Measurements from ENCODE around the gene RABGEF1. TPM values are rescaled to one million over a fixed set of nuclear protein-coding genes. Genes with fewer than 3 reads are reported as not detected.
A peak's percentile ranks its signal among the peaks of the same experiment; 100 is the strongest.

Gene RABGEF1
- total RNA-seq, 1 donor from 2014 or later = 36.5 TPM

DNA sequence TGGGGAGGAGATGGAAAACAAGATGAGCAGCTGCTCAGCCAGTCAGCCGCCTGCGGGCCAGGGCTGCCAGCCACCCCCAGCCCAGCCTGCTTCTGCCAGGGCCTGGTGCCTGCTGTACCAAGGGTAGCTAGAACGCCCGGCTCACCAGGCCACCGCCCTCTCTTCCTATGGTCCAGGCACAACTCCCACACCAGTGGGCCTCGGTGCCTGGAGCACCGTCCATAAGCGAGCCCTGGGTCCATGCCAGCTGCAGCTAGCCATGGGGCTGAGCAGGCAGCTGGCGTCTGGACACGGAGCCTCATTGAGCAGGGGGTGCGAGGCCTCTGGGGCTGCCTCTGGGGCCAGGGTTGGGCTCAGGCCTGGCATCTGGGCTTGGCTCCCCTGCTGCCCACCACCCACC is 8.5 kb upstream of the RABGEF1 start:
- no peaks in the 10 kb centered on the region for H3K27me3 ChIP-seq
- peaks cover 30% of the 10 kb centered on the region for H3K36me3 Mint-ChIP-seq
- no peaks in the 10 kb centered on the region for H3K4me1 ChIP-seq
- no peak overlapping the region for H3K27ac ChIP-seq
- no peaks in the 10 kb centered on the region for H3K79me2 ChIP-seq (ENCODE audit: low read depth)
- H3K9me3 Mint-ChIP-seq = peaks cover 17% of the 10 kb centered on the region
- peaks cover 3% of the 10 kb centered on the region for H3K9me3 ChIP-seq (ENCODE audit: low read depth)
- no peaks in the 10 kb centered on the region for H4K20me1 ChIP-seq (ENCODE audit: low read depth)
- peaks cover 13% of the 10 kb centered on the region for H3K27me3 Mint-ChIP-seq (ENCODE audit: insufficient read depth, low read depth)
- no peak overlapping the region for H3K9ac ChIP-seq
- no peak for TF ChIP-seq EZH2 (IDR thresholded peaks at IDR 0.05)
- H3K27ac Mint-ChIP-seq = no peak overlapping the region
- no peak overlapping the region for H3K4me3 Mint-ChIP-seq
- no peak overlapping the region for H3K4me3 ChIP-seq
- H3K36me3 ChIP-seq = no peaks in the 10 kb centered on the region
- H3K4me1 Mint-ChIP-seq = no peaks in the 10 kb centered on the region
- H2AFZ ChIP-seq (replicated peaks) = no peak overlapping the region
- no peak overlapping the region for H3K4me2 ChIP-seq
- no peaks in the 10 kb centered on the region for H3F3A ChIP-seq (ENCODE audit: low read depth)
- no peak for DNase-seq (ENCODE audit: low spot score)

DNA sequence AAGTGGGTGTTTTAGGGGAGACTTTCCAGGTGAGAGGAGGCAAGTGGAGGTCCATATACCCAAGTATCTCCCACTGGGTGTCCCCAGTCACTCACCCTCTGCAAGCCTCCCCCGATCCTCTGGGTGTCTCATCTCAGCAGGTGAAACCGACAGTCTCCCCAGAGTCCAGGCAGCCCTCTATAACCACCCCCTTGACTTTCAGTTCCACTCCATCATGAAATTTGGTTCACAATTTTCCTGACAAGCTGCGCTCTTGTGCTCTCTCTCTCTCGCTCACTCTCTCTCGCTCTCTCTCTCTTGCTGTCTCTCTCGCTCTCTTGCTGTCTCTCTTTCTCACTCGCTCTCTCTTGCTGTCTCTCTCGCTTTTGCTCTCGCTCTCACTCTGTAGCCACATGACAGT is 8.1 kb upstream of the RABGEF1 start:
- H3K9me3 Mint-ChIP-seq = peaks cover 17% of the 10 kb centered on the region
- H3K27ac Mint-ChIP-seq = peak overlapping the region; percentile 18

DNA sequence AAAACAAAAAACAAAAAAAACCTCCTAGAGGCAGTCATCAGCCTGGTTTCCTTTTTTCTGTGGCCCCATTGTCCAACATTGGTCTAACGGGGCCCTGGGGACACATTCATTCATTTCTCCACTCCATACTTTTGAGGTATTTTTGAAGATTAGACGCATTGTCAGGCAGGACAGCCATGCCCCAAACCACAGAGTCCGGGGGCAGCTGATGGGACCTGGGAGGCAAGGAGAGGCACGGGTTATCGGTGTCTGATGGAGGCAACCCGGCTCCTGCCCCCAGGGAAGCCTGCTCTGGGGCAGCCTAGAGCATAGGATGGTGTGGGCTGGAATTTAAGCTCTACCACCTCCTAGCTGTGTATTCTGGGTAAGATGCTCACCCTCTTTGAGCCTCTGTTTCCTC is 6.5 kb upstream of the RABGEF1 start:
- Histone ChIP-seq H3K9ac (no peak overlapping the region), H4K20me1 (ENCODE audit: low read depth) (no peaks in the 10 kb centered on the region), H3K4me2 (no peak overlapping the region), H3K36me3 (no peaks in the 10 kb centered on the region), H3F3A (ENCODE audit: low read depth) (no peaks in the 10 kb centered on the region), H3K4me1 (no peaks in the 10 kb centered on the region), H3K27me3 (no peaks in the 10 kb centered on the region), H3K4me3 (no peak overlapping the region), H2AFZ (replicated peaks) (no peak overlapping the region), H3K27ac (no peak overlapping the region), H3K79me2 (ENCODE audit: low read depth) (peaks cover 1% of the 10 kb centered on the region), H3K9me3 (ENCODE audit: low read depth) (peaks cover 3% of the 10 kb centered on the region)
- no peak for DNase-seq (ENCODE audit: low spot score)
- no peak for TF ChIP-seq EZH2 (IDR thresholded peaks at IDR 0.05)
- TF ChIP-seq EZH2phosphoT487 (IDR thresholded peaks at IDR 0.05) = no peak
- TF ChIP-seq, protein P1, sequence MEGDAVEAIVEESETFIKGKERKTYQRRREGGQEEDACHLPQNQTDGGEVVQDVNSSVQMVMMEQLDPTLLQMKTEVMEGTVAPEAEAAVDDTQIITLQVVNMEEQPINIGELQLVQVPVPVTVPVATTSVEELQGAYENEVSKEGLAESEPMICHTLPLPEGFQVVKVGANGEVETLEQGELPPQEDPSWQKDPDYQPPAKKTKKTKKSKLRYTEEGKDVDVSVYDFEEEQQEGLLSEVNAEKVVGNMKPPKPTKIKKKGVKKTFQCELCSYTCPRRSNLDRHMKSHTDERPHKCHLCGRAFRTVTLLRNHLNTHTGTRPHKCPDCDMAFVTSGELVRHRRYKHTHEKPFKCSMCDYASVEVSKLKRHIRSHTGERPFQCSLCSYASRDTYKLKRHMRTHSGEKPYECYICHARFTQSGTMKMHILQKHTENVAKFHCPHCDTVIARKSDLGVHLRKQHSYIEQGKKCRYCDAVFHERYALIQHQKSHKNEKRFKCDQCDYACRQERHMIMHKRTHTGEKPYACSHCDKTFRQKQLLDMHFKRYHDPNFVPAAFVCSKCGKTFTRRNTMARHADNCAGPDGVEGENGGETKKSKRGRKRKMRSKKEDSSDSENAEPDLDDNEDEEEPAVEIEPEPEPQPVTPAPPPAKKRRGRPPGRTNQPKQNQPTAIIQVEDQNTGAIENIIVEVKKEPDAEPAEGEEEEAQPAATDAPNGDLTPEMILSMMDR (IDR thresholded peaks at IDR 0.05) = no peak
- H3K9me3 Mint-ChIP-seq = peaks cover 12% of the 10 kb centered on the region
- H3K27me3 Mint-ChIP-seq (ENCODE audit: insufficient read depth, low read depth) = peaks cover 8% of the 10 kb centered on the region
- no peak overlapping the region for H3K4me3 Mint-ChIP-seq
- peaks cover 29% of the 10 kb centered on the region for H3K36me3 Mint-ChIP-seq
- peaks cover 5% of the 10 kb centered on the region for H3K4me1 Mint-ChIP-seq
- no peak overlapping the region for H3K27ac Mint-ChIP-seq

More for the DNA sequence above, 8.1 kb upstream of the RABGEF1 start:
- no peak overlapping the region for H3K4me3 Mint-ChIP-seq
- no peaks in the 10 kb centered on the region for H3K27me3 ChIP-seq
- H3K27ac ChIP-seq = no peak overlapping the region
- no peaks in the 10 kb centered on the region for H3K4me1 ChIP-seq
- H3K4me2 ChIP-seq = no peak overlapping the region
- no peaks in the 10 kb centered on the region for H4K20me1 ChIP-seq (ENCODE audit: low read depth)
- H2AFZ ChIP-seq (replicated peaks) = no peak overlapping the region
- H3K36me3 Mint-ChIP-seq = peaks cover 34% of the 10 kb centered on the region
- no peak overlapping the region for H3K9ac ChIP-seq
- H3K27me3 Mint-ChIP-seq (ENCODE audit: insufficient read depth, low read depth) = peaks cover 11% of the 10 kb centered on the region
- peaks cover 3% of the 10 kb centered on the region for H3K9me3 ChIP-seq (ENCODE audit: low read depth)
- H3K4me1 Mint-ChIP-seq = peaks cover under 1% of the 10 kb centered on the region
- no peak for DNase-seq (ENCODE audit: low spot score)
- no peaks in the 10 kb centered on the region for H3F3A ChIP-seq (ENCODE audit: low read depth)
- no peaks in the 10 kb centered on the region for H3K79me2 ChIP-seq (ENCODE audit: low read depth)
- H3K36me3 ChIP-seq = no peaks in the 10 kb centered on the region
- TF ChIP-seq, protein P1 (IDR thresholded peaks at IDR 0.05) = no peak
- TF ChIP-seq EZH2phosphoT487 (IDR thresholded peaks at IDR 0.05) (no peak), EZH2 (IDR thresholded peaks at IDR 0.05) (no peak)
- no peak overlapping the region for H3K4me3 ChIP-seq

DNA sequence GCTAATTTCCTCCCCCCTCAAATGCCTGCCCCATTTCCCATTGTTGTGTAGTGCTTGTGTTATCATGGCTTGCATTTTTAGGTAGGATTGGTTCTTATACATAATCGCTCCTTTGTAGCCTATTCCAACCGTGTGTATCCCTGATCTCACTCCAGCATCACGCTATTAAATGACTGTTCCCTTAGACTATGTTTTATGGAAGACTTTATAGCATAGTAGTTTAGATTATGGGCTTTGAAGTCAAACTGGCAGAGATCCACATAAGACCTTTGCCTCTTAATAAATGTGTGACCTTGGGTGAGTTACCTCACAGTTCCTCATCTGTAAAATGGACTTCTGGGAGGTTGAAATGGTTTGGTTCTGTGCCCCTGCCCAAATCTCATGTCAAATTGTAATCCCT is 5.4 kb upstream of the RABGEF1 start:
- Histone ChIP-seq H3K4me2 (no peak overlapping the region), H3K4me3 (no peak overlapping the region), H3F3A (ENCODE audit: low read depth) (peaks cover 3% of the 10 kb centered on the region), H3K79me2 (ENCODE audit: low read depth) (peaks cover 13% of the 10 kb centered on the region), H3K36me3 (no peaks in the 10 kb centered on the region), H2AFZ (replicated peaks) (no peak overlapping the region), H3K27me3 (no peaks in the 10 kb centered on the region), H3K27ac (no peak overlapping the region), H4K20me1 (ENCODE audit: low read depth) (no peaks in the 10 kb centered on the region), H3K9me3 (ENCODE audit: low read depth) (peaks cover 3% of the 10 kb centered on the region), H3K9ac (no peak overlapping the region), H3K4me1 (no peaks in the 10 kb centered on the region)
- peaks cover 12% of the 10 kb centered on the region for H3K9me3 Mint-ChIP-seq
- peaks cover 25% of the 10 kb centered on the region for H3K36me3 Mint-ChIP-seq
- no peak for DNase-seq (ENCODE audit: low spot score)
- peak overlapping the region; percentile 8 for H3K27ac Mint-ChIP-seq
- H3K4me1 Mint-ChIP-seq = peaks cover 10% of the 10 kb centered on the region
- no peak overlapping the region for H3K4me3 Mint-ChIP-seq
- TF ChIP-seq EZH2phosphoT487 (IDR thresholded peaks at IDR 0.05) (no peak), EZH2 (IDR thresholded peaks at IDR 0.05) (no peak)
- TF ChIP-seq, protein P1 (IDR thresholded peaks at IDR 0.05) = no peak
- H3K27me3 Mint-ChIP-seq (ENCODE audit: insufficient read depth, low read depth) = peaks cover 8% of the 10 kb centered on the region

Data from neural progenitor cell (in vitro differentiated cells).